ENCODE measurements around the gene ZBTB17.

Gene ZBTB17

GRCh38 chr1:15994590-15995351 lies 18.9 kb upstream of the ZBTB17 start:
- no peaks in the 10 kb centered on the region for H3K4me1 ChIP-seq (ENCODE audit: control insufficient read depth, low read length)
- no peak for TF ChIP-seq EZH2phosphoT487 (IDR thresholded peaks at IDR 0.05; ENCODE audit: borderline replicate concordance, low read length)
- TF ChIP-seq CTCF (IDR thresholded peaks at IDR 0.05; ENCODE audit: low read depth, low read length, poor library complexity, severe bottlenecking), result peak; percentile 54
- no peaks in the 10 kb centered on the region for H3K9me2 ChIP-seq (replicated peaks; ENCODE audit: control insufficient read depth, low read length)
- no peaks in the 10 kb centered on the region for H3K79me2 ChIP-seq (ENCODE audit: control insufficient read depth, low read length)
- H3K27ac ChIP-seq (ENCODE audit: low read depth, low read length), result no peak overlapping the region
- no peaks in the 10 kb centered on the region for H3K9me3 ChIP-seq (ENCODE audit: control insufficient read depth, insufficient read depth, low read length)
- H3K4me3 ChIP-seq (ENCODE audit: low read length), result no peak overlapping the region
- no peaks in the 10 kb centered on the region for H3K36me3 ChIP-seq (ENCODE audit: control insufficient read depth, low read length)
- no peaks in the 10 kb centered on the region for H4K20me1 ChIP-seq (ENCODE audit: control insufficient read depth, insufficient read depth, low read depth, low read length)
- H3F3A ChIP-seq (ENCODE audit: control insufficient read depth, insufficient read depth), result no peaks in the 10 kb centered on the region
- H3K27me3 ChIP-seq (ENCODE audit: control insufficient read depth, low read length), result peaks cover 19% of the 10 kb centered on the region
- no peak overlapping the region for H3K4me2 ChIP-seq (ENCODE audit: low read length)

DNA sequence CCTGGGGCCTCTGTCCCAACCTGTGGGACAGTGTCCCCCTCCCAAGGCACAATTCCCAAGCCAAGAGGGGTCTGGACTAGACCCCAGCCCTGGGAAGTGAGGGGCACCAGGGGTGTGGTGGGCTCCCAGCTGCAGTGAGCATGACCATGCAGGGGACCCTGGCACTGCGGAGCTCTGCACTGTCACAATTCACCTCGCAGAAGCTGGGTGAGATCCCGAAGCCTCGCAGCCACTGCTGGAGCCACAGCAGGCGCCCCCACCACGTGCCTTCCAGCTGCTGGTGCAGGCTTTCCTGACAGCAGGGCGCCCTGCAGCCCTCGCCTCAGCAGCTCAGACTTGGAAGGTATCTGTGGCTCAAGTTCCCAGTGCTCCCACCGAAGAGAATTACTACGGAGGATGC lies 18.2 kb upstream of the ZBTB17 start:
- Histone ChIP-seq H3K27me3 (ENCODE audit: control insufficient read depth, low read length) (peaks cover 21% of the 10 kb centered on the region), H3K4me3 (ENCODE audit: low read length) (no peak overlapping the region), H3K79me2 (ENCODE audit: control insufficient read depth, low read length) (no peaks in the 10 kb centered on the region), H3F3A (ENCODE audit: control insufficient read depth, insufficient read depth) (no peaks in the 10 kb centered on the region), H3K36me3 (ENCODE audit: control insufficient read depth, low read length) (no peaks in the 10 kb centered on the region), H3K9me2 (replicated peaks; ENCODE audit: control insufficient read depth, low read length) (no peaks in the 10 kb centered on the region), H3K4me1 (ENCODE audit: control insufficient read depth, low read length) (no peaks in the 10 kb centered on the region), H3K9me3 (ENCODE audit: control insufficient read depth, insufficient read depth, low read length) (no peaks in the 10 kb centered on the region), H4K20me1 (ENCODE audit: control insufficient read depth, insufficient read depth, low read depth, low read length) (no peaks in the 10 kb centered on the region), H3K27ac (ENCODE audit: low read depth, low read length) (no peak overlapping the region), H3K4me2 (ENCODE audit: low read length) (no peak overlapping the region)
- TF ChIP-seq EZH2phosphoT487 (IDR thresholded peaks at IDR 0.05; ENCODE audit: borderline replicate concordance, low read length) (no peak), CTCF (IDR thresholded peaks at IDR 0.05; ENCODE audit: low read depth, low read length, poor library complexity, severe bottlenecking) (no peak)

DNA sequence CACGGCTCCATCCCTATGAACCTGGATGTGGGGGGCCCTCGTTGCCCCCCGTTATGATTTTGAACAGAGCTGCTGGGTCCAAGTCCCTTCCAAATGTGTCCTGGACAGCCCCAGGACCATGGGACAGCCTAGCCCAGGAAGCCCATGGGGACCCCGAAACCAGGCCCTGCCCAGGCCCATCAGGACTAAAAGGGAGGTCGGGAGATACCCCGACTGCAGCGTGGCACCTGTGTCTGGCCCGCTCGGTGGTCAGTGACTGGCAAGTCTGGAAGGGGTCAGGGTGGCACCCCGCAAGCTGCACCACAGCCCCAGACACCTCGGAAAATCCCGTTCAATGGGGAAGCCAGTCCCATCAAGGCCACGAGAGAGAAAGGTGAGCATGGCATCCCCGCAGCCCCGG lies 17.8 kb upstream of the ZBTB17 start:
- H3K27ac ChIP-seq (ENCODE audit: low read depth, low read length), result no peak overlapping the region
- H3F3A ChIP-seq (ENCODE audit: control insufficient read depth, insufficient read depth), result no peaks in the 10 kb centered on the region
- no peak overlapping the region for H3K4me2 ChIP-seq (ENCODE audit: low read length)
- H3K4me1 ChIP-seq (ENCODE audit: control insufficient read depth, low read length), result no peaks in the 10 kb centered on the region
- no peaks in the 10 kb centered on the region for H4K20me1 ChIP-seq (ENCODE audit: control insufficient read depth, insufficient read depth, low read depth, low read length)
- no peak overlapping the region for H3K4me3 ChIP-seq (ENCODE audit: low read length)
- TF ChIP-seq EZH2phosphoT487 (IDR thresholded peaks at IDR 0.05; ENCODE audit: borderline replicate concordance, low read length) (no peak), CTCF (IDR thresholded peaks at IDR 0.05; ENCODE audit: low read depth, low read length, poor library complexity, severe bottlenecking) (no peak)
- no peaks in the 10 kb centered on the region for H3K36me3 ChIP-seq (ENCODE audit: control insufficient read depth, low read length)
- no peaks in the 10 kb centered on the region for H3K9me3 ChIP-seq (ENCODE audit: control insufficient read depth, insufficient read depth, low read length)
- no peaks in the 10 kb centered on the region for H3K79me2 ChIP-seq (ENCODE audit: control insufficient read depth, low read length)
- no peaks in the 10 kb centered on the region for H3K9me2 ChIP-seq (replicated peaks; ENCODE audit: control insufficient read depth, low read length)
- H3K27me3 ChIP-seq (ENCODE audit: control insufficient read depth, low read length), result peaks cover 23% of the 10 kb centered on the region

Measured in DOHH2 (cell line).